ENCODE data around the gene NAA40.

The NAA40 gene

GRCh38 chr11:63912678-63913077, 26.1 kb upstream of the NAA40 start:
- DNase-seq (ENCODE audit: low read depth in 2 of 2): no peak

DNA sequence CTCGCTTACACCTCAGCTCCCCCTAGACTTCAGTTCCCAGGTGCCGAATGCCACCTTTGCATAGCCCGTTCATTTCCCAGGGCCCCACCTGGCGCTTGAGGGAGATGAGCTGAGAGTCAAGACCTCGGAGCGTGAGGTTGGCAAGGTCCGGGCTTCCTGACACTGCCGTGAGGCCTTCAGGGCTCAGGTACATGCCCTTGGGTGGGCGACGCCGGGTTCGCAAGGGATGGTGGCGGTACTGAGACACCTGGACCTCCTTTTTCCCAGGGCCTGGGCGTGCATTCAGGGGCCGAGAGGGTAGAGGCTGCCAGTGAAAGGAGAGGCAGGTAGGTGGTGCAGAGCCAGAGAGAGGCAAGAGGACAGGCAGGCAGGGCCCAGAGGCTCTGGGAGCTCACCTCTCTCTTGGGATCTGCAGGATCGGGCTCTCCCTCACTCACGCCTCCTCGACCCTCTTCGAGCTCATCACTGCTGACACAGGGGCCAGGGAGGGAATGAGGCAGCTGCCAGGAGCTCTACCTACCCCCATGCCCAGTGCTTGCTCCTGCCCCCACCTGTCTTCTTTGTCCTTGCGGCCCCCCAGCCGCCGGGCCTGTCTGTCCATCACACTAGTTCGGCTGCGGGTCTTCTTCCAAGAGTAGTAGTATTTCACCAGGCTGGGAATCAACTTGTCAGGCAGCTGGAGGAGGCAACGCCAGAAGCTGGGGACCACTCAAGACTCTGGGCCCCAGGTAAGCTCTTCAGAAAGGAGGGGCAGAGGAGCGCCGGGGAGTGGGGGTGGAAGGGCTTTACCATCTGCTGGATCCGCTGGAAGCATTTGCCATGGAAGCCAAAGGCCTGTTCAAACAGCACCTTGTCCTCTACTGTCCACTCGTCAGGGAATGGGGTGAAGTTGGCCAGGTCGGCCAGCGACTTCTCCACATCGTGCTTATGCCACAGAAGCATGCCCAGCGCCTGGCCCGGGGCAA, 24.7 kb upstream of the NAA40 start:
- no peak for DNase-seq (ENCODE audit: low read depth in 2 of 2)

DNA sequence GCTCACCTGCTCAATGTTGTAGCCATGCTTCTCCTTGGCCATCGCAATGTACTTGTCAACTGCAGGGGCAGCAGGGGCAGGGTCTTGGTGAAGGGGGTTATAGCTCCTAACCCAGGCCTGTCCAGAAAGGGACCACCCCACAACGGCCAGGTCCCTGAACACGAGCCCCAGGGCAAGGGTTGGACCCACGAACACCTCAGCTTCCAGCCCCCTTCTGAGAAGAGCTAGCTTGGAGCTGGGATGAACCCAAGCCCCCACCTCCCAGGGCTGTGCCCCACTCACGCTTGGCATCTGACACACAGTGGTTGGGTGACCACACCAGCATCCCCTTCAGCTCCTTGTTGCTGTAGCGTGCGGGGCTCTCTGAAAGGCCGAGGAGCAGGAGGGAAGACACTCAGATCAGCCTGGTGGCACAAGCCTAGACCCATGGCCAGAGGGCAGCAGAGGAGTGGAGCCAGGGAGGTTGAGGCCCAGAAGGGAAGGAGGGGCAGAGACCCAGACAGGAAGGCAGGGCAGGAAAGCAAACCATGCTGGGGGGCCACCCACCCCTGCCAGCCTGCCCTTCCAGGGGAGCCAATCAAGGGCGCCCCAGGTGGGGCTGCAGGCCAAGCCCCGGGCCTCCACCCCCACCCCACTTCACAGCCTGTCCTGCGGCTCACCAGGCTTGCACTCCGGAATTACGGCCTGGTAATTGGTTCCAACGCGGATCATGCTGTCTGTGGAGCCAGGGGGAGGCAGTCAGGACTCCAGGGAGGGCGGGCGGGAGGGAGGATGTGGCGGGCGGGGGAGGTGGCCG, 23.7 kb upstream of the NAA40 start:
- DNase-seq (ENCODE audit: low read depth in 2 of 2): no peak

GRCh38 chr11:63915961-63916836, 22.6 kb upstream of the NAA40 start:
- DNase-seq (ENCODE audit: low read depth in 2 of 2): no peak

DNA sequence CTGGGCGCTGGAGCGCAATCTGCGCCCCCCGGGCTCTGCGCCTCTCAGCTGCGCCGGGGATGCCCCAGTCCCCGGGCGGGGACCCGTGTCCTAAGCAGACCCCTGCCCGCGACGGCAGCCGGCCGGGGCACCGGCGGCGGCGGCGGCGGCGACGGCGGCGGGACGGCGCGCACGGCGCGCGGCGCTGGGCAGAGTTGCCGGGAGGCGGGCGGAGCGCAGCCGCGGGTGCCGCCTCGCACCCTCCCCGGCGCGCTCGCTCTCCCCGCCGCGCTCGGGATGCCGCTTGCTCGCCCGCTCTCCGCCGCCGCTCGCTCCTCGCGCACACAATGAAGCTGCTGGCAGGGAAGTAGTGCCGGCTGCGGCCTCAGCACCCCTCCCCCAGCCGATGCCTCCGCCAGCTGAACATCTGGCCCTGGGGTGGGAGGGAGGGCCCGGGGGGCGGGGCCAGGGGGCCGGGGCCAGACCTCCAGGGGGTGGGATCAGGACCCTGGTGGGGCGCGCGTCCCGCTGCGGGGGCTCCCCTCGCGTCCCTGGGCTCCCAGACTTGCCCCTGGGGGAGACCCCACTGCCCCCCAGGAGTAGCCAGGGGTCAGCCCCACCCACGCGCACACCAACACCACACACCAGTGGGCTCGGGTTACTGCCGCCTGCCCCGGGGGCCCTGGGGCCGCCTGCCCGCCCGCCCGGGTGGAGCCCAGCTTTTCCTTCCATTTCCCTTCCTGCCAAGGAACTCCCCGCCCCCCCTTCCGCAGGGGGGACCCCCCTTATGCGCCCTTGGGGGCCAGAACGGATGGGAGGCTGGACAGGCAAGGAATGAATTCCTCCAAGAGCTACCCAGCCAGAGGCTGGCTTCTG, 21.7 kb upstream of the NAA40 start, which contains the start of gene RCOR2:
RCOR2 (minus strand) TSS at position 328 of the 855 bp plus-strand sequence. CDS start 708 bp downstream, outside the sequence.
- DNase-seq (ENCODE audit: low read depth in 2 of 2): no peak

DNA sequence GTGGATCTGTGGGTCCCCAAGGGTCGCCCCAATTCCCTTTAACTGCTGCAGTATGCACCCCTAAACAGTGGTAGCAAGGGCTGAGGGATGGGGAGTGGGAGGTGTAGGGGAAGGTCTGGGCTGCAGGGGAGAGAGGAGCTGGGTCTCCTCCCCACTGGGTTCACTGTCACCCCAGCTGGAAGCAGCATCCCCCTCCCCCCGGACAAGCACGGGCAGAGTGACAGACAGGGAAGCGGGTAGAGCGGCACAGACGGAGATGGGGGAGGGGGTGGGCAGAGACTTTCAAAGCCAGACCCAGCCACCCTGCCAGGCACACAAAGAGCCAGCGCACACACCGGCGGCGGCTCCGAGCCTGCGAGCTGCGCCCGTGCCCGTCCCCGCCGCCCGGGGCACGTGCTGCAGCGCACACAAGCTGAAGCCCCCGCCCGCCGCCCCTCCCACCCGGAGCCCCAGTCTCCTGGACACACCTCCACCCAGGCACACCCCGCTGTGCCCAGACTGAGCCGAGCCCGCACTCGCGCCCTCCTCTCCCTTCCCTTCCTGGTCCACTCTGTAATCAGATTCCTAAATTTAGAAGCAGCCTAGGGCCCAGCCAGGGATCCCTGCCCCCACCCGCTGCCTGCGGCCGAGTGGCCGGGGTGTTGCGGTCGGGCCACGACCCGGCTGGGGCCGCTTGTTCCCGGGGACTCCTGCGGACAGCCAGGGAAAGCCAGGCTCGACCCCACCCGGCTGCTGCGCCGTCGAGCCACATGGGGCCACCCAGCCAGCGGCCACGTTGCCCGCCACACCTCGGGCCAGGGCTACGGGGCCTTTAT, 20.9 kb upstream of the NAA40 start:
- no peak for DNase-seq (ENCODE audit: low read depth in 2 of 2)

- no peak for DNase-seq (ENCODE audit: low read depth in 2 of 2)
Observed at GRCh38 chr11:63918507-63919191, 20.2 kb upstream of the NAA40 start.

DNA sequence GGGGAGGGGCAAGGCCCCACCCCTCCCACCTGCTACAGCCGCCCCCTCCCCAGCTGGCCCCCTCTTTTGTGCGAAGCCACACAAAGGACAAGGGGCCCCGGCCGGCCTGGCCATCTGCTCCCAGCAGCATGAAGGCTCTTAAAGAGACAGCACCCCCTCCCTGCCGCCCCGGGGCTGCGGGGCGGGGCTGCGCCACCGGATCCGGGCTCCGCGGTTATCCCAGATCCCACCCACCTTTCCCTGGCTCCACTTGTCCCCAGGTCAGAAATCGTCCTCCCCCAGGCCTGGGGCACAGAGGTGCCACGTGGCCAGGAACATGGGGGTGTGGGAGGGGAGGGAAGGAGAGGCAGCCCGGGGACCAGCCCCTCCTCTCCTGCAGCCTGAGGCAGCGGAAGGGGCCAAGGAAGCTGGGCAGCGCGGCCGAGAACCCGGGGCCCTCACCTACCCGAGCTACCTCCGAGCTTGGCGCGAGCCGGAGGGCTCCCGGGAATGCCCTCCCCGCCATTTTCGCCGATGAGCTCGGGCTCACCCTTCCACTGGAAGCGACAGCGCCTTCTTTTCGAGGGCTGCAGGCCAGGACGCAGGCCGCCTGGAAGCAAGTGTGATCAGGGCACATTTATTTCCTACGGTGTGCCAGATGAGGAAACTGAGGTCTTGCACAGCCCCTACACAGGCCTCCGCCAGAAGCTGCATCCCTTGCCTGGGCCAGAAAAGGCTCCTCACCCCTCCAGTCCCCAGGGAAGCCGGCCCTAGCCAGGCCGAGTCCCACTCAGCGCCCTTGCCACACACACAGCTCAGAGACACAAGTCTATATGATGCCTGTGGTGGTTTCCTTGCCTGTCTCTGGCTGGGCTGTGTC, 19.3 kb upstream of the NAA40 start:
- DNase-seq (ENCODE audit: low read depth in 2 of 2): no peak

DNA sequence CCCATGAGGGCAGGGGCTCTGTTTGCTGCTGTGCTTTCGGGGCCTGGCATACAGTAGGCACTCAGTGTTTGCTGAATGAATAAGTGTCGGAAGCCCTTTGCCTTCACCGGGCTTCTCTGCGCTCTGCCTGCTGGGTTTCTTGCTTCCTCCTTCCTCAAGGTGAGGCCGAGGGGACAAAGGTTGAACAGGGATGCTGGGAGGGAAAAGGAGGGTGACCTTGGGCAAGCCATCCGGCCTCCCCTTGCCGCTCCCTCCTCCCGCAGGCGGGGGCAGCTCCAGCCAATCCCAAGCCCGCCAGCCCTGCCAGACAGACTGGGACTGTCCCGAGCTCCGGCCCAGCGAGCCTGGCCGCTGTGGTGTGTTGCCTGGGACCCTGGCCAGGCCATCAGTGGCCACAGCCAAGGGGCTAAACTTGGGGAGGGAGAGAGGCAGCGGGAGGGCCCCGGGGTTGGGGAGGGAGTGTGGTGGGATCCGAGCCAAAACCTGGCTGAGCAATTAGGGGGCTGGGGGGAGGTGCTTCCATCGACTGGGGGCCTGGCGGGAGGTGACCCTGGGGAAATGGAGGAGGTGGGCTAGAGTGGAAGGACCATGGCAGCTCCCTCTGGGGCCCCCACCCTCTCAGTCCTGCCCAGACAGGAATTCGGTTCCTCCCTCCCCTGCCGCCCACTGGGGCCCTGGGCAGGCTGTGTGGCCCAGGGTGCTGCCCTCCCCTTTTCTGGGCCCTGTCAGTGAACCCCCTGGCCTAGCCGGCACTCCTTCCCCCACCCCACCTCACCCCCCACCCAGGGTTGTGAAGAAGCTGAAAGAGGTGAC, 18.5 kb upstream of the NAA40 start:
- no peak for DNase-seq (ENCODE audit: low read depth in 2 of 2)

DNA sequence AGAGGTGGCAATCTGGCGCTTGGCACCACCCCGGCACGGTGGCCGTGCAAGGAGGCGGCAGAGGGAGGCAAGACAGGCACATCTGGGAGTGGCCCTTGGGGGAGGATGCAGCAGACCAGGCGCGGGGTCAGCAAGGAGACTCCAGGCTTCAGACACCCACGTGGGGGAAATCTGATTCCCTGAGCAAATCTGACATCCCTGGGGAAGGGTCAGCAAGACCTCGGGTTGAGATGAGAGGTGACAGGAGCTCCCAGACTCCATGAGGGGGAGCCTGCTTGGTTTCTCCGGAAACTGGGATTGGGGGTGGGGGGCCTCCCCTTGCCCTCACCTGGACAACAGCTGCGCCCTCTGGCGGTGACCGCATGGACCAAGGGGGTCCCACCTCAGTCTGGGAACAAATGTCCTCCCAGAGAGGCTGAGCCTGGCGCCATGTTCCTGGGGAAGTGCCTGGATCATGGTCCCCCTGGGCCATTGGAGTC, 17.8 kb upstream of the NAA40 start:
- no peak for DNase-seq (ENCODE audit: low read depth in 2 of 2)

DNA sequence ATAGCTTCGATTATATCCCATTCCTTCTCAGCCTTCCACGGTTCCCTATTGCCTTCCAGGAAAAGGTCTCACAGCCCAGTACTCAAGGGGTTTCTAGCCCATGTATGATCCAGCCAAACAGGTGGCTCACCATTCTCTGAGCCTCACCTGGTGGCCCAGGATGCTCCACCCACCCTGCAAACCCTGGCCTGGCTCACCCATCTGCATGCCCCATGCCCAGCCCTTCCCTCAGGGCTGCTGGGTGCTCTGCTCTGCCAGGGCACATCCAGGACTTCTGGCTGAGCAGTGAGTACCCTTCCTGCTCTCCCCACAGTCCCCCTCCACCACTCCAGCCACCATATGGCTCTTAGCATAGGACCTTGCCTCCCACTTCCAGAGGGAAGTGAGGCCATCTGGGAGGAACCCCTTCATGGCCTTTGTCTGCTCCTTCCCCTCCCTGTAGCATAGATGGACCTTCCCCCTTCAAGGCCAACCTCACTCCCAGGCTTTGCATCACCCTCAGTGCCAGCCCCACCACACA, 16.1 kb upstream of the NAA40 start:
- DNase-seq (ENCODE audit: low read depth in 2 of 2): no peak

GRCh38 chr11:63923319-63923718, 15.5 kb upstream of the NAA40 start:
- DNase-seq (ENCODE audit: low read depth in 2 of 2): no peak

- DNase-seq (ENCODE audit: low read depth in 2 of 2): no peak
Observed at GRCh38 chr11:63929616-63930015, 9.2 kb upstream of the NAA40 start.

GRCh38 chr11:63931045-63931444, 7.8 kb upstream of the NAA40 start:
- DNase-seq (ENCODE audit: low read depth in 2 of 2): no peak

- DNase-seq (ENCODE audit: low read depth in 2 of 2): no peak
Observed at GRCh38 chr11:63931876-63932275, 6.9 kb upstream of the NAA40 start.

DNA sequence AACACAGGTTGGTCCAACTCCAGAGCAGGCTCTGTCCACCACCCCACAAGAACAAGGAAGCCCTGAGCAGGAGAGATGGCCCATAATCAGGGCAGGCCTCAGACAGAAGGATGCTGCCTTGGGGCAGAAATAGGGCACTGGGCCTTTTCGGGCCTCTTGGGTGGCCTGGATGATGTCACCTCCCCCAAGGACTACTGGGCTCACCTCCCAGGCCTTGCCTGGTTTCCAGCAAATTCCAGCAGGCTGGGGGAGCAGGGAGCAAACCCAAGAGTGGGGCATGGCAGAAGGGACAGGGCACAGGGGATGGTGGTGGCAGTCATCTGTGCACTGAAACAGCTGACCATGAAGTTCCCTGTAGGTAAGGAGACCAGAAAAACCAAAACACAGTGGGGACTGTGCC, 5.3 kb upstream of the NAA40 start:
- no peak for DNase-seq (ENCODE audit: low read depth in 2 of 2)
